Hypothalamus (tissue), 51 donors: Measurements from ENCODE around the gene PLS3.

Experiments
- DNase-seq, 51 donors: peaks; one replicate each; lab custom pipeline; 2025; lab: John Stamatoyannopoulos, UW

Gene PLS3

DNA sequence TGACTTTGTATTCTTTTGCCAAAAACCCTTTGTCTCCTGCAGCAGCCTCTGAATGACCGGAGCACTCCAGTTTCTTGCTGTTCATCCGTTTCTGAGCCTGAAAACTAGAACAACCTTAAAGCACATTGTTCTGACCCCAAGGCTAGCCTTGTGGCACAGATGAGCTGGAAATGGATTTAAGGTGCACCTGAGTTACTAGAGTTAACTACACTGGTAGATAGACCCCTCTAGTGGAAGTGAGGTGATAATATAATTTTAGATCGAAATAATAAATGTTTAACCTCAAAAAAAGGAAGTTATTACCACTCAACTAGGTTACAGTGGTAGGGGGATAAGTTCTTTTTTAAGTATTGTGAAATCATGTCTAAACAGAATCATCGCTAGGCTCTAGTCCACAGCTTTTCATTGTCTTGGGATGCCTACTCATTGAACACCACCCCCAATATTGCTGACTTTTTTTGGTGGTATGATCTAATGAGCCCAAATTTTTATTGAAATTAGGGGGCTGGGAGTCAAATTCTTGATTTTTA, 2.7 kb downstream of the PLS3 start:
- DNase-seq, result peak in 1 of 51 donors; percentile 9

DNA sequence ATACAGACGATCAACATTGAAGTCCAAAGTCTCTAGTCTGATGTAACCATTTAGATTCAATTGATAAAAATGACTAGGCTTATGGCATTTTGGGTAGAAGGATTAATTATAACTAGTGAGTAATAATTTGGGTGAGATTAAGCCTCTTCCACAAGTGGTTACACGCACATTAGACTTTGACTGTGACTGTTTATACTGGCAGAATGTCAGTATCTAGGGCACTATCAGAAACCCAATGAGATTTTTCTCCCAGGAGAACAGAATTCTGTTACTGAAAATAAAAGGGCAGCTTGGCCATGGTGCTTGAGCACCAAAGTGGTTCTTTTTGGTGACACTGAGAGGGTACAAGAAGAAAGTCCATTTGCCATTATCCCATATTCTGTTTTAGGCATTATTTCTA, 3.3 kb downstream of the PLS3 start:
- no peak for DNase-seq

DNA sequence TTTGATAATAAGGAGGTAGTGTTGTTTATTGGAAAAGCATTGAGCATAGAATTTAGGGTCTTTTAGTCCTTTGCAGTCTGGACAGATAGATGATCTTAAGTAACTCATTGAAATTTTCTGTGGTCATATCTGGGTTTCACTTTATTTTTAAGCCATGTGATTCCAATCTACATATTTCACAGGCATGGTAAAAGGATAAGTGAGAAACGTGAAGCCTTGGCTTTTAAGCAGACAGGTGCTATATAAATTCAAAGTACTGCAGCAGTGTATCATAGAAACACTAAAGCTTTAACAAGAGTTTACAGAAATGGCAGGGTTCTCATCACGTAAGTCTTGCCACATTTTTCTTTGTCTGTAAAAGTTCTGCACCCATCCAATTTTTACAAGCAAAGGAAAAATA, 4.9 kb downstream of the PLS3 start:
- no peak for DNase-seq

DNA sequence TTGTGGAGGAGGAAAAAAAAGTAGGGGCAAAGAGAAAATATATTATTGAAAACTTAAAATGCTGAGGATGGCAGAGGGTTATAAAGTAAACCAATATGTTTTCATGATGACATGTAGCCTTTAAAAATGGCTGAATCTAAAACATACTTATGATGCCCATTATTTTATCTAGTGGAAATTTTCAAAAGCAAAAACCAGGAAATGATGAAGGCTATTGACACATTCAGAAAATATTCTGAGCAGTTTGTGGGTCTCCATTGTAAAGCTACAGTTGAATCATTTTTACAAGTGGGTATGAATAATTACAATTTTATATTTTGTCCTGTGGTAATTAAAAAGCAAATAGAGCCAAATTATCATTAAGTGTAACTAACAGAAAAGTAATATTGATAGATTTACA, 10.7 kb downstream of the PLS3 start:
- no peak for DNase-seq

DNA sequence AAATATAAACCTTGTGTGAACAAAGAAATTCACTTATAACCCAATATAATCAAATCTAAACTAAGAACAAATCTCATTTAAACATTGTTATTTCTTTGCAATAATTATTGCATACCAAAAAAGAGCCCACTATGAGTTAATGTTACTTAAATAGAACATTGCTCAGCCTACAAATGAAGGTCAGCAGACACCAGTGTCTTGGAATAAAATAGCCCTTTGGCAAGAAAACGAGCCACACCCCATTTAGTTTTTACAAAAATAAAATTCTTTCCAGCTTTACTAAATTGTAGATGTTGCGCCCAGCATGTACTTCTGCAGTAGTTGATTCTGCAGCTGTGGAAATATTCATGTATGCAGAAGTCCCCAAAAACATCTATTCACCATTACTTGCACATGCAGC, 12.2 kb downstream of the PLS3 start:
- no peak for DNase-seq

DNA sequence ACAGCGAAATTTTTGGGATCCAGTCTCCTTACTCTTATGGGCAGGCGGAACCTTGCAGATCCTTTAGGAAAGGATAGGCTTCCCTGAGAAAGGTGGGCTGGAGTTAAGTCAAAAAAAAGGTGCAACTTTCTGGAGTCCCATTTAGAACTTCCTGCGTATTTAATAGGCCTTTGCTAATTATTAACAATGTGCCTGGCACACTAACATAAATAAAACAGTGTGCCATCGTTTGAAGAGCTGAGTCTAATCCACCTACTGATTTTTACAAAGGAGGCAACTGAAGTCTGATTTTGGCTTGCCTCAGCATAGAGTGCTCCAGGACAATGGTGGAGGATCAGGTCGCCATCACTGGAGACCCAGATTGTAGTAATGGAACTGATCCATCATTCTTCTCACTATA, 15.7 kb downstream of the PLS3 start:
- DNase-seq, result no peak

DNA sequence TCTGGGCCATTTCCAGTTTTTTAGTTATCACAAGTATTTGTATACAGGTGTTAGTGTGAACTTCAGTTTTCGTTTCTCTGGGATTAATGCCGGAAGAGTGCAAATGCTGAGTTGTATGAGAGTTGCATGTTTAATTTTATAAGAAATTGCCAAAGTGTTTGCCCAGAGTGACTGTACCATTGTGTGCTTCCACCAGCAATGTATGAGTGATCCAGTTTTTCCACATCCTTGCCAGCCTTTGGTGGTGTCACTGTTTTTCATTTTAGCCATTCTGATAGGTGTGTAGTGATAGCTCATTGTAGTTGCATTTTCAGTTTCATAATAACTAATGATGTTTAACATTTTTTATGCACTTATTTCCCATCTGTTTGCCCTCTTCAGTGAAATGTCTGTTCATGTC, 18.4 kb downstream of the PLS3 start:
- no peak for DNase-seq

DNA sequence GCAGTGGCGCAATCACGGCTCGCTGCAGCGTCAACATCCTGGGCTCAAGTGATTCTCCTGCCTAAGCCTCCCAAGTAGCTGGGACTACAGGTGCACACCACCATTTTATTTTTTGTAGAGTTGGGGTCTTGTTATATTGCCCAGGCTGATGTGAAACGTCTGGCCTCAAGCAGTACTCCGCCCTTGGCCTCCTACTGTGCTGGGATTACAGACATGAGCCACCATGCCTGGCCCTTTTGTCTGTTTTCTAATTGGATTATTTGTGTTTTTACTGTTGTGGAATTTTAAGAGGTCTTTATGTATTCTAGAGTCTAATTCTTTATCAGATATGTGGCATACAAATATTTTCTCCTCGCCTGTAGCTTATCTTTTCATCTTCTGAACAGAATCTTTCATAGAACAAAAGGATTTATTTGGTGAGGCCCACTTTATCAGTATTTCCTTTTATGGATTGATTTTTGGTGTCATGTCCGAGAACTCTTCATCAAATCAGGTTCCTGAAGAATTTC, 18.9 kb downstream of the PLS3 start:
- no peak for DNase-seq

DNA sequence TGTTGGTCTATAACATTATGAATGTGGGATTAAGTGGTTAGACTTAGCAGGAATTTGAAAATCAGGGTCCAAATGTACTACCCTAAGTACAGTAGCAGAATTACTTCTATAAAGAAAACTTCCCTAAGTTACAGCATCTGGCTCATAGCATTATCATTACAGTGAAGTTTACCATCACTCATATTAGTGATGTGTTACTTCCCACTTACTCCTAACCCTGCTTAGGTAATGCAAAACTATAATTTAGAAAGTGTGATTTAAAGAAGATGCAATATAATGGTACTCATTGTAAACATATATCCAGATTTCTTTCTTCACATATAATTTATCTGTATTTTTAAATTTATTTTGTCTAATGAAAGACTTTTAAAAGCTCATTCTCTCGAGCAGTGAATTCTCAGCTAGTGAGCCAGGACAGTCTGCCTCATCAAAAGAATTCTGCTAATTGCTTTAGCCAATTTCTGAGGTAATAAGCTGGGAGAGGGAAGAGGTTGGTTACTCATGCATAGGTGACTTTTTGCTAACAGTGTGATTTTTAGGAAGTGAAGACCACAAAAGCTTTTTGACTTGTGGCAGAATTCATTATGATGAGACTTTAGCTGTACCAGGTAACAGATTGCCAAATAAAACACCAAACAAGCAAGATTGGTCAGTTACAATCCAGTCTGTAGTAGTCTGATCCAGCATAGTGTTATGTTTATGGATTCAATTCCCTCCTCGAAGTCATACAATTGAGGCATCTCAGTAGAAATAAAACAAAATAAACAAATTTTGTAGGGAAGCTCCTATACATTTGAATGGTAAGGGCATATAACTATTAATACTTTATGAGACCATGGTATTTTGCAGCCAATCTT, 21.0 kb downstream of the PLS3 start:
- no peak for DNase-seq

DNA sequence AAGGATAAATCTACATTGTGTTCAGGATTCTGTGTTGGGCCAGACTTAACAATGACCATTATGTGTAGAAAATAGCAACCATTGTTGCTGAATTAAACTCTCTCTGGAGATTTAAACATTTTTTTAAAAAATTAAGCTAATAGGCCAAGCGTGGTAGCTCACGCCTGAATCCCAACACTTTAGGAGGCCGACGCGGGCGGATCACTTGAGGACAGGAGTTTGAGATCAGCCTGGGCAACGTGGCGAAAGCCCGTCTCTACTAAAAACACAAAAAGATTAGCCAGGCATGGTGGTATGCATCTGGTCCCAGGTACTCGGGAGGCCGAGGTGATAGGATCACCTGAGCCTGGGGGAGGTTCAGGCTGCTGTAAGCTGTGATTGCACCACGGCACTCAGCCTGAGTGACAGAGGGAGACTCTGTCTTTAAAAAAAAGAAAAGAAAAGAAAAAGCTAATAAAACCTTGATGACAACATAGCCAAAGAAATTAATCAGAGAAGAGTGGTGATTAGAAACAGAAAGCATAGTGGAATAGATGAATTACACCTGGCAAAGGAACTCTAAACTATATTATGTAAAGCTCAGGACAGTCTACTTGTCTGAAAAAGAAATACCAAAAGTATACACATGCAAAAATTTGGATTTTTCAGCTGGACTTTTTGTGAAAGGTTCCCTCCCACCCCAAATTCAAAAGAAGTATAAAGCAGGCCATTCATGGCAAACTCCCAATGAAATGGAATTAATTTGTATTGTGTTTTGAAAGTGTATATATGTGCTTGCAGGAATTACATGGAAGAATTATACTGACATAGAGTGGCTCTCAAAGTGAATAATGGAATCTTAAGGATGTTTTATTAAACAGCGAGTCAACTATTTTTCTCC, 21.9 kb downstream of the PLS3 start:
- DNase-seq, result peak in 1 of 51 donors; percentile 1

DNA sequence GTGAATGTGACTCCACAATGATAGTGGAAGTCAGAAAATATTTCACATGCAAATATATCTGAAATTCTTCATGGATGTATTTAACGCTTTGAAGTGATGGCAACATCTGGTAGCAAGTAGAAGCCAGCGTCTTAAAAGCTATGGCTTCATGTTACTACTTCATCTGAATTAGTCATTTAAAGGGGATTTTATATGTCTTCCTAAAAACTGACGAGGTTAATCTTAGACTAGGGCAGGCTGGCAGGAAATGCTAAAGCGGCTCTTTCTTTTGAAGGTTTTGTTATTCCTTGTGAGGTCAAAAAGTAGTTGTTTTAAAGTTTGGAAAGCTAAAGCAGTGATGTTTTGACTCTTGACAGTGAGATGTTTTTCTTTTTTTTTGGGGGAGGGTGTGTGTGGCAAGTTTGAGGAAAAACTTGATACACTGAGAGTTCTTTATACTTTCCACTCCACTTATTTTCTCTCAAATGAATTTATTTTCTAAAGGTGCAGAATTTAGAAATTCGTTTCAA, 22.6 kb downstream of the PLS3 start:
- DNase-seq, result no peak

DNA sequence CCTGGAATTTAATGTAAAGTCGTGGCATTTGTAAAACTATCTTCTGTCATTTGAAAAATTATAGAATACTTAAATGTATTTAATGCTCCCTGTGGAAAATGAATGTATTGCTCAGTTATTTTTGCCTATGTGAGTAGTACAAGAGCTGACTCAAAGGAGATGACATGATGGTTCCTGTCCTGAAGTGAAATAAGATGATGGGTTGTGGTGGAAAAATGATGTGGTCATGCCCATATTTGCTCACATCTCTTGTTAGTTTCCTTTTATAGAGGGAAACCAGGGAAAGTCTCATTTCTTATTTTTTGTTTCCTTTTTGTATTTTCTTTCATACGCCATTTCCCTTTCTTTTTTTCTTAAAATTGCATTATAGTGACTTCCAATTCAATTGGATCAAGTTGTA, 23.7 kb downstream of the PLS3 start:
- DNase-seq, result no peak

DNA sequence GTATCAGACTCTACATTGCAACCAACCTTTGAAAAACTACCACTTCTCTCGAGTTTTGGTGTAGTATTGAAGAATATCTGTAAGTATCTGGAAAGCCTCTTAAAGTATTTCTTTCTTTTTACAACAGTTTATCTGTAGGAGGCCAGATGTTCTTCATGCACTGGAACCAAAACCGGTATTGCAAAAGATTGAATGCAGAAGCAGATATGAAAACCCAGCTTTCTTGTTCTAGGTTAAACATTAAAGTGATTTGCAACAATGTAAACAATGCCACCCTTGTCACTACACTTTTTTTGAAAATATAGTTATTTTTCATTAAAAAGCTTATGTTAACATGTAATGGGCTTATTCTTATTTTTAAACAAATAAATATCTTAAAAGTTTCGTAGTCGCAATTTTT, 27.2 kb downstream of the PLS3 start:
- DNase-seq, result no peak

DNA sequence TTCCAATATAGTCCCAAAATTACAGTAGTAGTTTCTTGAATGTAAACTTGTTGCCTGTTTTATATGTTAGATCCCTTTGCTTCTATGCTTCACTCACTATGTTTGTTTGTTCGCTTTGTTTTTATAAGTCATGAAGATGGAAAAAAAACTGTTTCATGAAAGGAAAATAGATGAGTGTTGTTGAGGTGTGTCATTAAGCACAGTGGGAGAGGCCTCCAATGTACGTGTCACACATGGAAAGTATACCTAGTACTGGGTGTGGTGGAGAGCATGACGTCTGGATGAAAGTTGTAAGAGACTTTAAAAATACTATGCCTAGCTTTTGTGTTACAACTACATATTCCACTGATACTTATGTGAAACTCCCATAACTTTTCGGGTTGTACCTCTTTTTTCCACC, 28.4 kb downstream of the PLS3 start:
- no peak for DNase-seq

DNA sequence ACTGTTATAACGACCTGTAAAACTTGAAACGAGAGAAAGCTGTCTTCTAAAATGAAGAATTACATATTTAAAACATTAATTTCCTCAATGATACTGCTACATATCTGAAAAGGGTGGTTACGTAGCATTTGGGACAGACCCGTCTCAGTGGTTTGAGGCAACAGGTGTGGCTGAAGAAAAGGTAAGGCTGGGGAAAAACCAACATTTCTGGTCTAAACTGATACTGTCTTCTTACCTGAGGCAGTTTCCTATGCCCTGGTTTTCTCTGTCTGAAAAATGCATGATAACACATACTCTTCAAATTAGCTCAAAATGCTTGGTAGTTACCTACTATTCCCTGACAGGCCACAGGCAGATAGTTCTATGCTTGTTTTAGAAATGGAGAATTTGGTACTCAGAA, 30.4 kb downstream of the PLS3 start:
- no peak for DNase-seq

DNA sequence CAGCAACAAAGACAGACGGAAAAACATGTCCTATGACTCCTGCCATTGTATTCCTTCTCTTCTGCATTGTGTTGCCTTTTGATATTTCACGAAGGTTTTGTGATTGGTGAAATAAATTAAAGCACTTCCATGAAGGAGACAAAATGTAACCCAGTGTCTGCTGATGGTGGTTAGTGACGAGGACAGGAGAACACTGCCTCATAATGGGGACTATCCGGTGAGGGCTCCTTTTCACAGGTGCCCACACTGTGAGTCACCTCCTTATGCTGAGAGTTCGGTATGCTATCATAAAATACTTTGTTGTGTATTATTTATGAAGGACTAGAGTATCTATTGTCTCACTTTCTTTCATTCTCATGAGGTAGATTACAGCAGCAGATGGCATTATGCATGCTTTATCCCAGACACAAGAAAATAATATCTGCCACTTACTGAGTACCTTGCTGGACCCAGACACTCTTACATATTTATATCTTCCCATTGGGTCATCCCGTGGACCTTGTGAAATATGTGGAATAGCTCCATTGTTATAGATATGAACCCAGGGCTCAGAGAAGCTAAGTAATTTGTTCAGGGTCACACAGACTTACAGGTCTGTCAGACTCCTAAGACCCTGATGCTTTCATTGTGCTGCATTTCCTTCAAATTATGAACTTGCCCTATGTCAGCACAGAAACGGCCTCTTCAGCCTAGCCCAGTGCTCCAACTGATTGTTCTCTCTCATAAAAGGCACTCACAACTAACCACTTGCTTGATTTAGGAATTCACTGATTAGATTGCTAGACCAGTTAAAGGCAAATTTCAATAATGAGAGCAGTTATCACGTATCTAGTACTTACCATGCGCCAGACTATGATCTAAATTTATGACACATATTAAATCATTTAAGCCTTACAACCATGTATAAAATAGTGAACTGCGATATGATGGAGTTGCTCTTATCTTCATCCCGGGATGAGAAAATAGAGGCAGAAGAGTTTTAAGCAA, 31.2 kb downstream of the PLS3 start:
- peak in 1 of 51 donors; percentile 11 for DNase-seq

DNA sequence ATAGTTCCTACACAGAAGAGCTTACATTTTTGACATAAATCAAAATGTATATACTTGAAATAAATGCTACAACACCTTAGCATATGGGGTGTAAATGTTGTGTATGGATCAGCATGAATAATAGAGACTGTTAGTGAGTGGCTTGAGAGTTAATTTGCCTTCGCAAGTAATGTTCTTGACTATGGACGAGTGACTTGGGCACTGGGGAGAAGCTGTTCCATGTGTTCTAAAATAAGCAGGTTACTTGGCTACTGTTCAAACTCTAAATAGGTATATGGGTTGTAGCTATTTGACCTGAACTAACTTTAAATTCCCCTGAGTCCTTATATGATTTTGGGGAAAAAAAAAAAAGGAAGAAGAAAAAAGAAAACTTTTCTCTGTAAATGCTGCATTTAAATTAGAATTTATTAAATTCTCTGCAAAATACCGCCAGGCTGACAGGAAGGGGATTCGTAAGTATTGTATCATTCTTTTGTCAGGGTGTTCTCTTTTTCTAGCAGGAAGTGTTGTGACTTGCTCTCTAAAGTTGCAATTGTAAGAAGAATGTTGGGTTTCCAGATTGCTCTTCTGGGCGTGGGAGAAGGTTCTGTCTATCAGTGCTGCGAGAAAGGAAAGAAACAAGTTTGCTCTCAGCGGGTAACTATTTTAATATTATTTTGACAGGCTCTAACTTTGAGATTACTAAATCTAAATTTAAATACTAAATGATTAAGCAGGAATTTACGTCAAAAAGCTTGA, 32.2 kb downstream of the PLS3 start:
- DNase-seq, result no peak

DNA sequence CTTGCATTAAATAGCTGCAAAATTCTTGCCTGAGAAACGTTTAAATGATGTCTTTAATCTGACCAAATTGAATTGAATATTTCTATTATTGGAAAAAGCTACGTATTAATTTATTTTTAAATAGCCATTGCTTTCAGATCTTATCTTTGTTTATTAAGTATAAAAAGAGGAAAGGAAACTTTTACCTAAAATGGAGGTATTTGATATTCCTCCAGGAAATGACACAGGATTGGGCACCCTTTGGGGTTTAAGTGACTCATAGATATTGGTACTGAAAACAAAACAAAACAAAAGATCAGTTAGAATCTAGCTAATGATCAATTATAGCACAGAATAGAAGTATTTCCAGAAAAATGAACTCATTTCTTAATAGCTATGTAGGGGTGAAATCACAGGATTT, 34.1 kb downstream of the PLS3 start:
- DNase-seq, result no peak

DNA sequence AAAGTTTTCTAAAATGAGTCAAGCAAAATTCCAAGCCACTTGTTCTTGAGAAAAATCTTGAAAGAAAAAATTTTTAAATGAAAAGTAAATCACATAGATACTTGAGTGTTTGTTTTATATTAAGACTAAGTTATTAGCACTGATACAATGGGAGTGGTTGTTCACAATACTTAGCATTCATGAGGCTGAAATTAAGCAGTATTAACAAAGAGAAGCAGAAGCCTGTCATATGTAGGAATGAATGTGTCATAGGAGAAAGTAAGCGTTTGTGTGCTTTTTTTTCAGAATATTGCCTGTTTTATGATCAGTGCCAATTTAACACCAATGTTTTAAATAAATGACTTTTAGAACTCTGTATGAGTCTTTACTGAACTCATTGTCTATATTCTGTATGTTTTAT, 37.6 kb downstream of the PLS3 start:
- no peak for DNase-seq
